ENCODE results near the gene LRFN4.

LRFN4 gene

DNA sequence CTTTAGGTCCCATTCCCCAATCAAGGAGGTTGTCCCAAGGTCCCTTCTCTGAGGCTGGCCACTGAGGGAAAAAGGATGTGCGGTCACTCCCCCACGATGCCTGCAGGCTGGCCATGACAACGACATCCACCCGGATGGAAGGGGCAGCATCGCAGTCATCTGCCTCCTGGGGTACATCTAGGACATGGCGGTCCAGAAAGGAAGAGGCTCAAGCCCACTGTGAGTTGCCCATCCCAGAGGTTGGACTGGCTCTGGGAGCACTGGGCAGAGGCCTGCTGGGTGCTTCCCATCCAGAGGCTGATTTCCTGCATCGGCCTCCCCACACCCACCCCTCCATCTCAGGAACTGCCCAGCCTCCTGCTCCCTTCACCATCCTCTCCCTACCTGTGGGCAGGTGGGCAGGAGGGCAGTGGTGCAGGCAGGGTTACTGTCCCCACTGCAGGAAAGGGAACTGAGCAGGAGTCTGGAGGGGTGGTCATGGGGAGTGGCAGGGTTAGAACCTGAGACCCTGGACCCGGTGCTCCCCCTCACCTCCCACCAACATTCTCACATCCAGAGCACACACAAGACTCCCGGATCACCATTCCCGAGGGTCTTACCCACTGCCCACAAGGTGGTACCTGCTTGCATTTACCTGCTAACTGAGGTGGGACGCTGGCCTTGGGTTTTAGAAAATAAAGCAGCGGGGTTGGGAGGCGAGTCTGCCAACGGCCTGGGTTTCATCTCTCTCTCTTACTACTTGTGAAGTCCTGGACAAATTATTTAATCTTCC is 9.2 kb upstream of the LRFN4 start:
- TF ChIP-seq, protein P1, sequence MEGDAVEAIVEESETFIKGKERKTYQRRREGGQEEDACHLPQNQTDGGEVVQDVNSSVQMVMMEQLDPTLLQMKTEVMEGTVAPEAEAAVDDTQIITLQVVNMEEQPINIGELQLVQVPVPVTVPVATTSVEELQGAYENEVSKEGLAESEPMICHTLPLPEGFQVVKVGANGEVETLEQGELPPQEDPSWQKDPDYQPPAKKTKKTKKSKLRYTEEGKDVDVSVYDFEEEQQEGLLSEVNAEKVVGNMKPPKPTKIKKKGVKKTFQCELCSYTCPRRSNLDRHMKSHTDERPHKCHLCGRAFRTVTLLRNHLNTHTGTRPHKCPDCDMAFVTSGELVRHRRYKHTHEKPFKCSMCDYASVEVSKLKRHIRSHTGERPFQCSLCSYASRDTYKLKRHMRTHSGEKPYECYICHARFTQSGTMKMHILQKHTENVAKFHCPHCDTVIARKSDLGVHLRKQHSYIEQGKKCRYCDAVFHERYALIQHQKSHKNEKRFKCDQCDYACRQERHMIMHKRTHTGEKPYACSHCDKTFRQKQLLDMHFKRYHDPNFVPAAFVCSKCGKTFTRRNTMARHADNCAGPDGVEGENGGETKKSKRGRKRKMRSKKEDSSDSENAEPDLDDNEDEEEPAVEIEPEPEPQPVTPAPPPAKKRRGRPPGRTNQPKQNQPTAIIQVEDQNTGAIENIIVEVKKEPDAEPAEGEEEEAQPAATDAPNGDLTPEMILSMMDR (IDR thresholded peaks at IDR 0.05): no peak

DNA sequence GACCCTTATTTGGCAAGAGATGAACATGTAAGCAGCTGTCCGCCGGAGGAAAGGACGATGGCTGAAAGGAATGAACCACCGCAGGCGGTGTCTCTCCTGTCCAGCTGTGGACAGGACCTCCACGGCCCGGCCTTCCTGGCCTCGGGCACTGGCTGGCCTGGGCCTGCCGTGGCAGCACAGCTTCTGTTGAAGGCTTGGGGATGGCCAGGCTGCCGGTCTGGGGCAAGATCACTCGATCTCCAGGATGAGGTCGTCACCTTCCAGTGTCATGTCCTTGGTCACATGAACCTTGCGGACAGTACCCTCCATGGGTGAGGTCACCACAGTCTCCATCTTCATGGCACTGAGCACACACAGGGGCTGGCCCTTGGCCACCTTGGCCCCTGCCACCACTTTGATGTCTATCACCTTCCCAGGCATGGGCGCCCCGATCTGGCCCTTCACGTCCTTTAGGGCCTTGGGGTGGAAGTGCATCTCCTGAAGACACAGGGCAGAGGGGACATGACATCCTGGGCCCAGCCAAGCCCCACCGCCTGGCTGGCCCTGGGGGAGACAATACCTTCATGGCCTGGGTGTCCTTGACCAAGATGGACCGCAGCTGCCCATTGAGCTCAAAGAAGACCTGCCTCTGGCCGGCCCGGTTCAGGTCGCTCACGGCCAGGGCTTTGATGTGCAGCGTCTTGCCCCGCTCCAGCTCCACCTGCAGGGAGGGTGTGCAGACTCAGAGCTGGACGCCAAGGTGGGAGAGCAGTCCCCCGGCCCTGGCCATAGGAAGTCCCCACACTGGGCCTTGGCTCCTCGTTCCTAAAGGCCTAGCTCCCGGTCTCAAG is 8.0 kb upstream of the LRFN4 start:
- TF ChIP-seq, protein P1 (IDR thresholded peaks at IDR 0.05): no peak

- TF ChIP-seq, protein P1 (IDR thresholded peaks at IDR 0.05): no peak
These were observed 7.2 kb upstream of the LRFN4 start for GRCh38 chr11:66849501-66850234.

DNA sequence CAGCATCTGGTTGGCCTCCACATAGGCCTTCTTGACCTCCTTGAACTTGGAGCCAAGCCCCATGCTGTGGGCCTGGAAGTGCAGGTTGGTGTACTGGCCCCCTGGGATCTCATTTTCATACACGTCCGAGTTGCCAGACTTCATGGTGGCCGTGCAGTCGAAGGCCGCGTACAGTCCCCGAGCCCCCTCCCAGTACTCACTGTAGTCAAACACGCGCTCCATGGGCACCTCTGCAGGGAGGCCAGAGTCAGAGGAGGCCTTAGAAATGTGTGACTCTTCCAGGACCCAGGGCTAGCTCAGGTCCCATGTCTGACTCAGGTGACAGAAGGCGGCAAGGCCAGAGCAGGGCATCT is 6.7 kb upstream of the LRFN4 start:
- TF ChIP-seq, protein P1 (IDR thresholded peaks at IDR 0.05): no peak

- TF ChIP-seq, protein P1 (IDR thresholded peaks at IDR 0.05): no peak
These were observed 6.2 kb upstream of the LRFN4 start for GRCh38 chr11:66850588-66851238.

- TF ChIP-seq, protein P1 (IDR thresholded peaks at IDR 0.05): no peak
These were observed 5.6 kb upstream of the LRFN4 start for GRCh38 chr11:66851239-66851596.
